Measurements from ENCODE around the gene SCFD2. TPM values are rescaled to one million over a fixed set of nuclear protein-coding genes. Genes with fewer than 3 reads are reported as not detected.

SCFD2 gene
- total and polyA plus RNA-seq, 7 donors, result 3.7 to 16.6 (median 10.7) TPM

- no peak overlapping the region for H3K4me3 ChIP-seq
- intact Hi-C loops (cut with DNase I), result no loop called here
- H3K9me3 ChIP-seq, result peaks cover 0 to 1% (median 0%) of the 10 kb centered on the region in 4 donors
- no peak overlapping the region for H3K27ac ChIP-seq
- no peaks in the 10 kb centered on the region for H3K4me1 ChIP-seq
- WGBS, 2 donors, result 85 to 88% methylated on average over 4 of the region's 4 CpGs
- H3K27me3 ChIP-seq, result no peaks in the 10 kb centered on the region
- TF ChIP-seq POLR2AphosphoS5 (IDR thresholded peaks at IDR 0.05), result no peak
- no peak for TF ChIP-seq EP300 (IDR thresholded peaks at IDR 0.05)
- no peak for TF ChIP-seq CTCF (IDR thresholded peaks at IDR 0.05)
- TF ChIP-seq POLR2A (IDR thresholded peaks at IDR 0.05), result no peak
- DNase-seq, result no peak
- H3K36me3 ChIP-seq, result peaks cover 0 to 4% (median 0%) of the 10 kb centered on the region in 4 donors
Observed at GRCh38 chr4:52883183-52883621, 482.7 kb downstream of the SCFD2 start.

GRCh38 chr4:52880994-52881393 lies 484.9 kb downstream of the SCFD2 start:
- TF ChIP-seq POLR2AphosphoS5 (IDR thresholded peaks at IDR 0.05) (no peak), CTCF (IDR thresholded peaks at IDR 0.05) (no peak), EP300 (IDR thresholded peaks at IDR 0.05) (no peak), POLR2A (IDR thresholded peaks at IDR 0.05) (no peak)
- Histone ChIP-seq H3K4me3 (no peak overlapping the region), H3K9me3 (no peaks in the 10 kb centered on the region), H3K4me1 (no peaks in the 10 kb centered on the region), H3K36me3 (peaks cover 0 to 4% (median 0%) of the 10 kb centered on the region in 4 donors), H3K27ac (no peak overlapping the region), H3K27me3 (no peaks in the 10 kb centered on the region)
- intact Hi-C loops (cut with DNase I), result no loop called here
- 63 to 98% methylated on average over 1 of the region's 1 CpG for WGBS, 2 donors
- no peak for DNase-seq

- 86 to 88% methylated on average over 3 of the region's 3 CpGs for WGBS, 2 donors
- no peaks in the 10 kb centered on the region for H3K27me3 ChIP-seq
- no peaks in the 10 kb centered on the region for H3K9me3 ChIP-seq
- no peak overlapping the region for H3K4me3 ChIP-seq
- intact Hi-C loops (cut with DNase I), result no loop called here
- TF ChIP-seq POLR2AphosphoS5 (IDR thresholded peaks at IDR 0.05), result no peak
- TF ChIP-seq EP300 (IDR thresholded peaks at IDR 0.05), result no peak
- TF ChIP-seq CTCF (IDR thresholded peaks at IDR 0.05), result no peak
- no peak for TF ChIP-seq POLR2A (IDR thresholded peaks at IDR 0.05)
- peaks cover 0 to 2% (median 0%) of the 10 kb centered on the region in 4 donors for H3K36me3 ChIP-seq
- H3K4me1 ChIP-seq, result no peaks in the 10 kb centered on the region
- no peak for DNase-seq
- H3K27ac ChIP-seq, result no peak overlapping the region
Observed at GRCh38 chr4:52879471-52879870, 486.4 kb downstream of the SCFD2 start.

- Histone ChIP-seq H3K36me3 (no peaks in the 10 kb centered on the region), H3K4me3 (no peak overlapping the region), H3K27ac (no peak overlapping the region), H3K4me1 (peaks cover 0 to 11% (median 0%) of the 10 kb centered on the region in 4 donors), H3K9me3 (no peaks in the 10 kb centered on the region), H3K27me3 (no peaks in the 10 kb centered on the region)
- TF ChIP-seq POLR2AphosphoS5 (IDR thresholded peaks at IDR 0.05) (no peak), CTCF (IDR thresholded peaks at IDR 0.05) (no peak), EP300 (IDR thresholded peaks at IDR 0.05) (no peak), POLR2A (IDR thresholded peaks at IDR 0.05) (no peak)
- intact Hi-C loops (cut with DNase I), result no loop called here
- DNase-seq, result no peak
- 95 to 96% methylated on average over 6 of the region's 6 CpGs for WGBS, 2 donors
Observed at GRCh38 chr4:52877694-52878093, 488.2 kb downstream of the SCFD2 start.

- Histone ChIP-seq H3K27me3 (no peaks in the 10 kb centered on the region), H3K4me3 (no peak overlapping the region), H3K27ac (no peak overlapping the region), H3K4me1 (peaks cover 0 to 11% (median 0%) of the 10 kb centered on the region in 4 donors), H3K9me3 (no peaks in the 10 kb centered on the region), H3K36me3 (no peaks in the 10 kb centered on the region)
- intact Hi-C loops (cut with DNase I), result no loop called here
- no peak for TF ChIP-seq CTCF (IDR thresholded peaks at IDR 0.05)
- no peak for TF ChIP-seq POLR2A (IDR thresholded peaks at IDR 0.05)
- TF ChIP-seq POLR2AphosphoS5 (IDR thresholded peaks at IDR 0.05), result no peak
- TF ChIP-seq EP300 (IDR thresholded peaks at IDR 0.05), result no peak
- no peak for DNase-seq
- 68 to 86% methylated on average over 2 of the region's 2 CpGs for WGBS, 2 donors
Observed at GRCh38 chr4:52877036-52877435, 488.8 kb downstream of the SCFD2 start.

Data from sigmoid colon (tissue), 7 donors.